Measurements from ENCODE around the gene FCN3.
"Not testable (repeated sequence)": the region's sequence is repeated elsewhere in the genome, so short reads cannot be mapped to it uniquely, and the experiment has no call there.

Gene FCN3

GRCh38 chr1:27374362-27375086 is at the start of gene FCN3:
Gene FCN3 (minus strand): TSS chr1:27374824. CDS start chr1:27374818, 6 bp downstream.
- DNase-seq (ENCODE audit: low read depth), result no peak

DNA sequence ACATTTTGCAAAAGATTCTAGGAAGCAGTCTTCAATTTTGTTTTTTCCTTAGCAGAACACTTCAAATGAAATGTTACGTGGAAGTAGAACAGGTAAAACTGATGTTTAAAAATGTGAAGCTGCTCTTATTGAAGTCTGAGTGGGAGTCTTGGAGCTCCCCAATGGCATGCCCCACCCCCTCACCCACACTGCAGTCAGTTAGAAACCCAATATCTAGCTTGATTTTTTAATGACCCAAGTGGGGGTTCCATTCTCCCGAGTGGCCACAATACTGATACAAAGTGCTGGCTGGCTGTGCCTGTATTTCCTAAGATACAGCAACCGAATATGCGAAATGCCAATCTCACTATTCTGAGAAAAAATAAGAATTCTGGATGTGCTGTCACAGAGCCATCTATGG is 49.1 kb upstream of the FCN3 start:
- no peak for DNase-seq (ENCODE audit: low read depth)

- no peak for DNase-seq (ENCODE audit: low read depth)
Measured at GRCh38 chr1:27418326-27419185, 43.9 kb upstream of the FCN3 start.

DNA sequence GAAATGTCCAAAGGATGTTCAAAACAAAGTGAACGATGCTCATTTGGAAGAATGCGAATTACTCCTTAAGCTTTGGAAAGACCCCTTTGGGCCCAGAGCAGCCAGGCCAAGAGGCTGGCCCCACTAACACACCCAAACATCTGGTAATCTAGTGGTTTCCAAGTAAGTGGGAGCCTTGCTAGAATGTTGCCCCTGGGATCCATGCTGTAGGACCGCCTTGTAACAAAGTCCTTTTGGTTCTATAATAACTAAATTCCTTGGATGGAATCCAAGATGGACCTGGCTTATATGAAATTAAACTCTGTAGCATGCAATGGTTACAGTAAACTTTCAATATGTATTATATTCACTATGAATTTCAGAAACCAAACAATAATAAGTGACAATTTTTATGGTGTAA is 43.1 kb upstream of the FCN3 start:
- no peak for DNase-seq (ENCODE audit: low read depth)

- no peak for DNase-seq (ENCODE audit: low read depth)
Measured at GRCh38 chr1:27416387-27417111, 41.9 kb upstream of the FCN3 start.

DNA sequence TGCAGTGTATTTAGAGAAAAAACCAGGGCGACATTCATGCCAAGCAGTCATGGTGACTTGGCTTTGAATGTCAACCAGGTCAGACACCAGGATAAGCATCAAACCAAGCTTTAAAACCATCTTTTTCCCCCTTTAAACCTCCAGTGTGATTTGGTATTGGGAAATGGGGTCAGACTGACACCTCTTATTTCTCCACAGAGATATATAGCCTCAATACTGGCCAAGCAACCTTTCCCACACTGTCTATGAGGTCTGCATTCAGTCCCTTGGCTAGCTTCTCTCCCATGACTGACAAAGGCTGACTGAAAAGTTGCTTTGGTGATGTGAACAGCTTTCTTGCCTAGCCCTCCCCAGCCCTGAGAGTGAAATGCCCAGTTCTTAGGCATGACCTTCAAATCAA is 39.5 kb upstream of the FCN3 start:
- DNase-seq (ENCODE audit: low read depth), result no peak

- DNase-seq (ENCODE audit: low read depth), result no peak
Measured at GRCh38 chr1:27413004-27413403, 38.4 kb upstream of the FCN3 start.

- no peak for DNase-seq (ENCODE audit: low read depth)
Measured at GRCh38 chr1:27412502-27412901, 37.9 kb upstream of the FCN3 start.

DNA sequence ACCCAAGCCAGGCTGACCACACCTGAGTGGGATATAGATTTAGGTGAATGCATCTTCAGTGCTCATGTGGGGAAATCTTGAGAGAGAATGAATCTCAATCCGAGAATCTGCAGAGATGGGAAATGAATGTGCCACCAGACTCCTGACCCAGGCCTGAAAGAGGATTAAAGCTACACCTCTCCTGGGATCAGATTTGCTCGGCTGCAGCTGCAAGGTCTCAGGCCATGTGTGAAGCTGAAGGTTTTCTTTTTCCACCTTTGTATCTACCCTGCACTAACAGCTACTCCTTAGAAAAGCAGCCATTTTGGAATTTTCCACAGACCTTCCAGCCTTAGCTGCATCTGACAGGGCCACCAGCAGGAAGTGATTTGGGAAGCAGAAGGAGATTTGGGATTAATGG is 36.1 kb upstream of the FCN3 start:
- DNase-seq (ENCODE audit: low read depth), result no peak

GRCh38 chr1:27409669-27410068 is 35.0 kb upstream of the FCN3 start:
- DNase-seq (ENCODE audit: low read depth), result no peak

DNA sequence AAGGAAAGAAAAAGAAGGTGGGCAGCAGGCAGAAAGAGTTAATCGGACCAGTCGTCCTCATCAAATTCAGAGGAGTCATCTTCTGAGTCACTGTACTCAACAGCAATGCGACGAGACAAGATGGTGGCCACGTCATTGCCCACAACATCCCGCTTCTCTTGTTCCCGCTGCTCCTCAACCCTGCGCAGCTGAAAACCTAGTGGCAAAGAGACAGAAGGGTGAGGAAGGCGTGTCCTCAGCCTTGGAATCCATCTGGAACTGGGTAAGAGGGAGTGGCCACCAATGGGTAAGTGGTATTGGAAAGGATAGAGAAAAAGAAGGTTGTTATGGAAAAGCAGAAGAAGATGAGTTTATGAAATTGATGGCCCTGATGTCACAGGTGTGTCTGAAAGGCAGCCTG is 33.5 kb upstream of the FCN3 start:
- DNase-seq (ENCODE audit: low read depth), result no peak

DNA sequence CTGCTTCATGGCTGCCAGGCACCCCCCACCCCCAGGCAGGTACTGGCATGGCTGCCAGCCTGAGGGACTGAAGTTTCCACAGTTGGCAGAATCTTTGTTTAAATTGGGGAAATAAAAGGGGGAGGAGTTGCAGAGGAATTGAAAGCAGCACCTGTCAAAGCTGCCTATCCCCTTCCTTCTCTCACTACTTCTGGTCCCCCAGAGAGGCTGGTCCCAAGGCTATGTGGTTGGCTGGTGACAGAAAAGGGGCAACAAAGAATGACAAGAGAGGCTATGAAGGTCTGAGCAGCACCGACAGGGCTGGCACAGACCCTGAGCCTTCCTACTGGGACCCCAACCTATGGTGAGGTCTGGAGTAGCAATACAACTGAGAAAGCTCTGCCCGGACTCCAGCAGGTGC is 32.2 kb upstream of the FCN3 start:
- not testable (repeated sequence) for DNase-seq (ENCODE audit: low read depth)

DNA sequence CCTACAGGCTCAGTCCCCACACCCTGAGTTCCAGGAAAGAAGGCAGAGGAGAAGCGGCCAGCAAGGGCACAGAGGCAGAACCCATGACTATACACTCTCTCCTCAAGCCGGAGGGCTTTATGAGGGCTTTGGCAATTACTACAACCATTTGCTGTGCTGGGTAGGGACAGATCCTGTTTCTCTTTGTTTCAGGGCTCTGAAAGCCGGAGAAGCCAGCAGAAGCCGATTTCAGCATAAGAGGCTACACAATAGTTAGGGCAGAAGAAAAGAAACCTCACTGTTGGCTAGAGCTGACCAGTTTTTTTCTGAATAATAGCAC is 31.7 kb upstream of the FCN3 start:
- no peak for DNase-seq (ENCODE audit: low read depth)

DNA sequence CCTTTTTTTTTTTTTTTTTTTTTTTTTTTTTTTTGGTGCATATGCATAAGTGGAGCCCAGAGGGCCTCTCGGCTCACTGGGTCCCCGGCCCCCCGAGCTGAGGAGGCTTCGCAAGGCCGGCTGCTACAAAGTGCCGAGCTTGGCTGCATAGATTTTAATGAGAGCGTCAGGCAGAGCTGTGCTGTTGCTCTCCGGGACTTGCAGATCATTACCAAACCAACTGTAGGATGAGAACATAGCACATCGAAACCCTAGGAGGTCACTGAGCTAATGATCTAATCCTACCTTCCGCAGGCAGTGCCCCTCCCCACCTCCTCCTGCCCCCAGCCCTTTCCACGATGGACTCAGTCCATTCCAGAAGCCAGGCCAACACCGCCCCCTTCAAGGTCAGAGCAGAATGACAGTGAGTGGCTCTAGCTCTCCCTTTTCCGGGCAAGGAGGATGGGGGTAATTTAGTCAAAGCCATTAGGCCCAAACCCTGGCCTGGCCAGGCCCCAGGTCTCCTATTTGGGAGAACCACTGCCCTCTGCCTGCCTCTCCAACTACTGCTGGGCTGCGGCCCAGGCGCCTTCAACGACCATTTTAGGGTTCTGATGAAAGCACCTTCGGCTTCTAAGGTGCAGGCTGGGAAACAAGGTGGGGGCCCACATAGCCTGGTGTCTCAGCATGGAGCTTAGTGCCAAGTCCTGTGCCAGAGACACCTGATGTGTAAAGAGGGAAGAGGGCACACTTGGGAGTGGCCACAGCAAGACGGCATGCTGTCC is 31.2 kb upstream of the FCN3 start:
- DNase-seq (ENCODE audit: low read depth), result not testable (repeated sequence)

GRCh38 chr1:27405074-27405473 is 30.4 kb upstream of the FCN3 start:
- DNase-seq (ENCODE audit: low read depth), result no peak

GRCh38 chr1:27403931-27404330 is 29.3 kb upstream of the FCN3 start:
- no peak for DNase-seq (ENCODE audit: low read depth)

- DNase-seq (ENCODE audit: low read depth), result no peak
Measured at GRCh38 chr1:27403065-27403726, 28.6 kb upstream of the FCN3 start.

DNA sequence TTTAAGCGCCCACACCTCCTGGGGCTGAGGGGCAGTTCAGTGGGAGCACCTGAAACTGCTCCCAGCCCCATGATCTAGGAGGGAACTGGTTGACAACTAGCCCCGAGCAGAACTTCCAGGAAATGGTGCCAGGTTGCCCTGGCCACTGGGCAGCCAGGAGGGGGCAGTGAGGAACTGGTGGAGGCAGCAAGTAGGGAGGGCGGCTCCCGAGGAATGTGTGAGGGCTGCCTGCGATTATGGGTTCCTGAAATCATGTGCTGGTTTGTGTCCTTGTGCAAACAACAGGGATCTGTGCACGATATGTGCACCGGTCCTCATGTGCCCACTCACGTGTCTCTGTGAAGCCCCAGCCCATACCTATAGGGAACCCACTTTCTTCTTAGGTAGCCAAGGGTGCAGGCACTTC is 27.7 kb upstream of the FCN3 start:
- DNase-seq (ENCODE audit: low read depth), result no peak

- DNase-seq (ENCODE audit: low read depth), result no peak
Measured at GRCh38 chr1:27400963-27401341, 26.3 kb upstream of the FCN3 start.

DNA sequence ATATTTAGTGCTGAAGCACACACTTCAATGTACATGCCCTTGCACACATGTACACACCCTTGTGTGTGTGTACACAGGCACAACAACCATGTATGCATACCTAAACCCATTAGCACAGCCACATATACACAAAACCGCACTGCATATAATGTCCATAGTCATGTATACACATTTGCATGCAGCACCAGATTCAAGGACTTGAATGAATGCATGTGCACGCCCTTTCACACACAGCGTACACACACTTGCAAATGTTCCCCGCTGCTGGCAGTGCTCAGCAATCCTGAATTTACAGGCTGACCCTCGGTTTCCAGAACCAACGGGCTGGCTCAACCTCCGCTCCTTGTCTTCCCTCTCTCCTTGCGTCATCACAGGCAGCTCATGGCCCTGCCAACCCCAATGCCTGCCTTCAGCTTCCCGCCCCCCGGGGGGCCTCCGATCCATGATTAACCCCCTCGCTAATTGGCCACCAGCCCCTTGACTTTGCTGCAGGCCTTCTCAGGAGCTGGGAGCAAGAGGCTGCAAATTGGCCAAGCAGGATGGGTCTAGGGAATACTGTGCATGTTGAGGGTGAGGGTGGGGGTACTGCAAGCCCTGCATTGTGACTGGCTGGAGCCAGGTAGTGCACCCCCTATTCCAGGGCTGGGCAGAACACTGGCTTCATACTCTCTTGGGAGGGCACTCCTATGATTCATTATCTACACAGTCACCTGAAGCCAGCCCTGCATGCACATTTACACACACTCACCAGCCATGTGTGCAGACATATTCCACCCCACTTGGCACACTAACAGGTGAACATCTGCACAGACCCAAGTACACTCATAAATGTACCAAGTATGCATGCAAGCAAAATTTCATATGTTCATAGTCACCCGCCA is 25.7 kb upstream of the FCN3 start:
- DNase-seq (ENCODE audit: low read depth), result no peak
